RWPE1 (cell line): ENCODE results near the gene HSCB.

Source experiments
- CTCF ChIA-PET: fragments of 350-600 bp; sonication (Branson Sonifier 250); formaldehyde crosslinking; extraction: SDS; loops from one replicate; lab custom pipeline; 2021; lab: Yijun Ruan, JAX
- POLR2A ChIA-PET: fragments of 400-600 bp; formaldehyde crosslinking; extraction: SDS; loops from one replicate; lab custom pipeline; 2020; ENCODE audit warnings: antibody characterized with exemption; ENCODE audit not compliant: low non-redundant PET; lab: Yijun Ruan, JAX
- DNase-seq: peaks from one replicate; pipeline ENCODE4 v3.0.0; 2012; ENCODE audit warnings: low spot score
- H3K27ac ChIP-seq: fragments of 450-650 bp; 2 replicates; pipeline ENCODE4 v1.5.1; 2017
- CTCF ChIP-seq: fragments of 450-650 bp; conservative IDR thresholded peaks from 2 replicates; pipeline ENCODE4 v1.5.1; 2017; ENCODE audit warnings: low read depth, mild to moderate bottlenecking

Gene HSCB

GRCh38 chr22:28710576-28711191 is 31.2 kb upstream of the HSCB start:
- CTCF ChIA-PET = interaction anchor here (1.0 kb wide), 1 partner anchor 102 kb away, joined by 5 read pairs; no protein-coding TSS in a partner anchor

GRCh38 chr22:28711341-28711740 is 30.5 kb upstream of the HSCB start:
- H3K27ac ChIP-seq = no peak overlapping the region
- DNase-seq = no peak
- ChIA-PET CTCF (no interaction called here), POLR2A (no interaction called here)
- TF ChIP-seq CTCF = no peak

More at GRCh38 chr22:28710576-28711191, 31.2 kb upstream of the HSCB start:
- POLR2A ChIA-PET = no interaction called here
- DNase-seq = peak; percentile 45
- no peak for TF ChIP-seq CTCF
- H3K27ac ChIP-seq = no peak overlapping the region

GRCh38 chr22:28711820-28712777 is 29.7 kb upstream of the HSCB start:
- POLR2A ChIA-PET = no interaction called here

GRCh38 chr22:28714043-28714628 is 27.7 kb upstream of the HSCB start:
- no peak for DNase-seq
- POLR2A ChIA-PET = no interaction called here
- no peak for TF ChIP-seq CTCF
- peak overlapping the region; percentile 73 for H3K27ac ChIP-seq
- CTCF ChIA-PET = no interaction called here

More at GRCh38 chr22:28711820-28712777, 29.7 kb upstream of the HSCB start:
- DNase-seq = peak; percentile 59
- no peak for TF ChIP-seq CTCF
- H3K27ac ChIP-seq = no peak overlapping the region
- CTCF ChIA-PET = interaction anchor here (0.6 kb wide), 1 partner anchor 65 kb away, joined by 3 read pairs; no protein-coding TSS in a partner anchor

GRCh38 chr22:28715611-28716010 is 26.2 kb upstream of the HSCB start:
- DNase-seq = no peak
- H3K27ac ChIP-seq = no peak overlapping the region
- ChIA-PET CTCF (no interaction called here), POLR2A (no interaction called here)
- TF ChIP-seq CTCF = no peak

- POLR2A ChIA-PET = no interaction called here
- H3K27ac ChIP-seq = no peak overlapping the region
- TF ChIP-seq CTCF = no peak
- no peak for DNase-seq
- CTCF ChIA-PET = no interaction called here
These were observed 25.2 kb upstream of the HSCB start for GRCh38 chr22:28716686-28717085.
